Measurements from ENCODE around the gene RPL15.

The RPL15 gene

DNA sequence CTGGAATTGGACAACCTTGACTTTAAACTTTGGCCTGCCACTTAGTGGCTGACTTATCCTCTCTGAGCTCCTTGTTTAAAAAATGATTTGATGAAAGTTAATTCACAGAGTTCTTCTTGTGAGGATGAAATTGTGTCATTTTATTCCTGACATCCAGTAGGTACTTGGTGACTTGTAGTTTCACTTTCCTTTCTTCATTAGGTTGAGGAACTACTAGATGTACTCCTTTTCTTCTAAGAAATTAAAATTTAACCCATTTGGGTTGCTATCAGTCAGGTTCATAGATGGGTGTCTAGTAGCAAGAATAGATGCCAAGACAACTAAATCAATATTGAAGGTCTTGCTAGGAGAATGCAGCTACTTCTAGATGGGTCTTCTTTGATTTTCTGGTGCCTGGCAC, 33.4 kb downstream of the RPL15 start:
- H3K36me3 ChIP-seq: peaks cover 0 to 9% (median 0%) of the 10 kb centered on the region in 11 experiments; a peak in 4 of 22 replicates
- peaks cover 0 to 24% (median 15%) of the 10 kb centered on the region in 11 experiments; a peak in 16 of 22 replicates for H3K27me3 ChIP-seq
- no peak overlapping the region for H3K9ac ChIP-seq
- peak overlapping the region; percentile 15 to 64 (median 36); a peak in 21 of 22 replicates for H3K4me2 ChIP-seq
- TF ChIP-seq Cebpa-rat (IDR thresholded peaks at IDR 0.05): no peak
- H4K20me1 ChIP-seq: peaks cover 0 to 93% (median 82%) of the 10 kb centered on the region in 11 experiments; a peak in 16 of 22 replicates
- no peak overlapping the region for H3K4me3 ChIP-seq
- H3K4me1 ChIP-seq: peaks cover 30 to 60% (median 45%) of the 10 kb centered on the region in 10 experiments
- no peaks in the 10 kb centered on the region for H3K9me3 ChIP-seq (replicated peaks in 1 of 11)
- H3K27ac ChIP-seq: no peak overlapping the region

- Histone ChIP-seq H3K4me3 (no peak overlapping the region), H3K9me3 (replicated peaks in 1 of 11) (no peaks in the 10 kb centered on the region), H3K27ac (no peak overlapping the region; a peak in 1 of 22 replicates), H3K9ac (0 out of 22 replicates have a peak overlapping the region, but pooled peaks of 1 of the 11 experiments have one; percentile 47), H3K36me3 (peaks cover 0 to 11% (median 0%) of the 10 kb centered on the region in 11 experiments; a peak in 6 of 22 replicates), H4K20me1 (peaks cover 0 to 94% (median 72%) of the 10 kb centered on the region in 11 experiments; a peak in 16 of 22 replicates), H3K4me1 (peaks cover 20 to 48% (median 33%) of the 10 kb centered on the region in 10 experiments), H3K4me2 (peak overlapping the region; percentile 14 to 81 (median 73); a peak in 20 of 22 replicates), H3K27me3 (peaks cover 0 to 24% (median 15%) of the 10 kb centered on the region in 11 experiments; a peak in 16 of 22 replicates)
- no peak for TF ChIP-seq Cebpa-rat (IDR thresholded peaks at IDR 0.05)
These were observed 35.7 kb downstream of the RPL15 start for GRCh38 chr3:23952646-23953045.

DNA sequence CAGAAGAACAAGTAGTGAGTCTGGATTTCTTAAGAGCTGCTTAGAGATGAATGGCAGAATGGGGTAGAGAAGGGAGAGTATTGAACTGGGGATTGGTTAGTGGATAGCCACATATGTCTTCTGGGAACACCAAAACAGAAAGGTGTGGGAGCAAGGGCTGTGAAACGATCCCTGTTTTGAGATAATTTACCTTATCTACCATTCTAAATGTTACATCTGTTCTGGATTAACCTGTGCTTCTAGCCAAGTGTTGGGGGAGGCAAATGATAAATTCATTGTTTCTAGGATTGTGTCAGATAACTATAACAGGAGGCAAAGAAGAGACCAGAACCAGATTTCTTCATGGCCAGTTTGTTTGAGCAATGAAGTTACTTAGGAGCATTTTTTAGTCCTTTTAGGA, 36.6 kb downstream of the RPL15 start:
- TF ChIP-seq Cebpa-rat (IDR thresholded peaks at IDR 0.05): no peak
- Histone ChIP-seq H4K20me1 (peaks cover 0 to 93% (median 63%) of the 10 kb centered on the region in 11 experiments; a peak in 16 of 22 replicates), H3K9ac (no peak overlapping the region), H3K4me3 (no peak overlapping the region), H3K4me2 (peak overlapping the region in 8 of 11 experiments; percentile 63 to 81 (median 75); a peak in 16 of 22 replicates), H3K4me1 (peaks cover 20 to 48% (median 33%) of the 10 kb centered on the region in 10 experiments), H3K27me3 (peaks cover 0 to 24% (median 15%) of the 10 kb centered on the region in 11 experiments; a peak in 16 of 22 replicates), H3K27ac (no peak overlapping the region), H3K36me3 (peaks cover 0 to 14% (median 0%) of the 10 kb centered on the region in 11 experiments; a peak in 5 of 22 replicates), H3K9me3 (replicated peaks in 1 of 11) (no peaks in the 10 kb centered on the region)

DNA sequence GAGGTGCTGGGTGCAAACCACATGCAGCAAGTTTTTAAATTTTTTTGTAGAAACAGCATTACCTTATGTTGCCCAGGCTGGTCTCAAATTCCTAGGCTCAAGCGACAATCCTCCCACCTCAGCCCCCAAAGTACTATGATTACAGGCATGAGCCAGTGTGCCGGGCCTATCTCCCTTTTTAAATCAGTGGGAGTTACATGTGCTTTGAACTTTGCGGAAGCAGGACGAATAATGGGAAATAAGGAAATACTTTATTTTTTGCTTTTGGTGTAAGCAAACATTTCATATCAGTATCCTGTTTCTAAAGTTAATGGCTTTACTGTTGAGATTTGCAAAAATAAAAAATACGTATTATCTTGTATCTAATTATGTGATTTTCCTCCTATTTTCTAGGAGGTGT, 37.2 kb downstream of the RPL15 start:
- H3K9ac ChIP-seq: no peak overlapping the region
- no peak overlapping the region for H3K4me3 ChIP-seq
- H3K36me3 ChIP-seq: peaks cover 0 to 14% (median 0%) of the 10 kb centered on the region in 11 experiments; a peak in 5 of 22 replicates
- no peaks in the 10 kb centered on the region for H3K9me3 ChIP-seq (replicated peaks in 1 of 11)
- peaks cover 0 to 90% (median 58%) of the 10 kb centered on the region in 11 experiments; a peak in 16 of 22 replicates for H4K20me1 ChIP-seq
- H3K27me3 ChIP-seq: peaks cover 0 to 24% (median 15%) of the 10 kb centered on the region in 11 experiments; a peak in 16 of 22 replicates
- TF ChIP-seq Cebpa-rat (IDR thresholded peaks at IDR 0.05): no peak
- peak overlapping the region in 2 of 11 experiments; percentile 73 to 81; a peak in 3 of 22 replicates for H3K4me2 ChIP-seq
- peaks cover 20 to 48% (median 33%) of the 10 kb centered on the region in 10 experiments for H3K4me1 ChIP-seq
- H3K27ac ChIP-seq: no peak overlapping the region

DNA sequence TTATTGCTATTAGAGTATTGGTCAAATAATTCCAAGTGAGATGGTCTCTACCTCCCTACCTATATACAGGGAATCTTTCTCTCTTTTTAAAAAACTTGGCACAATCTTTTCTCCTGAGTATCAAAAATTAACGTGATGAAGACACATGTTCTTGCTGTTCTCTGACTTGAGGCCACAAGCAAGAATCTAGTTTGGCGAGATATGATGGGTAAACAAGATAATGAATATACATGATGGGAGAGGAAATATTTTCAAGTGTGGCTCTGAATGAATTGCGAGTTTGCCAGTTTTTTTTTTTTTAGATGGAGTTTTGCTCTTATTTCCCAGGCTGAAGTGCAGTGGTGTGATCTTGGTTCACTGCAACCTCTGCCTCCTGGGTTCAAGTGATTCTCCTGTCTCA, 39.8 kb downstream of the RPL15 start:
- Histone ChIP-seq H3K36me3 (peaks cover 3 to 30% (median 8%) of the 10 kb centered on the region in 11 experiments; a peak in 14 of 22 replicates), H3K9ac (no peak overlapping the region)
- no peak for TF ChIP-seq Cebpa-rat (IDR thresholded peaks at IDR 0.05)

DNA sequence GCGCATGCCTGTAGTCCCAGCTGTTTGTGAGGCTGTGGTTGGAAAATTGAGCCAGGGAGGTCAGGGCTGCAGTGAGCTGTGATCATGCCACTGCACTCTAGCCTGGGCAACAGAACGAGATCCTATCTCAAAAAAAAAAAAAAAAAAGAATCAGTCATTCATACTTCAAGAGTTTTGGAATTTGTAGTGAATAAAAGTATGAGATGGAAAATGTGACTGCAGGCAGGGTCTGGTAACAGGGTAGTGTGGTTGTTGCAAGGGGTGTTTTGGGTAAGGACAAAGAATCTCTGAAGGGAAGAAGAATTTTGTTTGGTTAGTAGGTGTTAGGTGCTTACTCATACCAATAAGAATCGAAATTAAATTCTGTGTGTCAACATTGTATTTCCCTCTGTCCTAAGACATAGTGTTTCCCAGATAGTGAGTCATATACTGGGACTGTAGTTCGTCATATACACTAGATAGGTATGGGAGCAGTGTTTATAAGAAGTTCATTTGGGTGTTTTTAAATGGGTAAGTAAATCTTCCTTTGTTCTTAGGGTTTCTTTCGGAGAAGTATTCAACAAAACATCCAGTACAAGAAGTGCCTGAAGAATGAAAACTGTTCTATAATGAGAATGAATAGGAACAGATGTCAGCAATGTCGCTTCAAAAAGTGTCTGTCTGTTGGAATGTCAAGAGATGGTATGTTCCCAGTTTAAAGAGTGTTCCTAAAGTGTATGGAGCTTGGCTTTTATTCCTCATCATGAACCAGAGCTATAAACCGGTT, 42.4 kb downstream of the RPL15 start:
- Histone ChIP-seq H3K4me2 (no peak overlapping the region), H3K4me3 (no peak overlapping the region), H3K4me1 (no peaks in the 10 kb centered on the region), H3K9me3 (replicated peaks in 1 of 11) (no peaks in the 10 kb centered on the region), H4K20me1 (peaks cover 0 to 55% (median 9%) of the 10 kb centered on the region in 11 experiments; a peak in 13 of 22 replicates), H3K36me3 (peaks cover 8 to 55% (median 27%) of the 10 kb centered on the region in 11 experiments; a peak in 18 of 22 replicates), H3K27ac (no peak overlapping the region), H3K27me3 (peaks cover 0 to 8% (median 3%) of the 10 kb centered on the region in 11 experiments; a peak in 7 of 22 replicates), H3K9ac (no peak overlapping the region)
- TF ChIP-seq Cebpa-rat (IDR thresholded peaks at IDR 0.05): no peak

More for the DNA sequence above, 39.8 kb downstream of the RPL15 start:
- Histone ChIP-seq H3K4me1 (peaks cover 7 to 25% (median 21%) of the 10 kb centered on the region in 10 experiments; a peak in 19 of 20 replicates), H3K4me3 (no peak overlapping the region), H3K27me3 (peaks cover 0 to 22% (median 15%) of the 10 kb centered on the region in 11 experiments; a peak in 16 of 22 replicates), H3K27ac (no peak overlapping the region), H3K4me2 (no peak overlapping the region), H3K9me3 (replicated peaks in 1 of 11) (no peaks in the 10 kb centered on the region), H4K20me1 (peaks cover 0 to 74% (median 35%) of the 10 kb centered on the region in 11 experiments; a peak in 16 of 22 replicates)

- Histone ChIP-seq H4K20me1 (peaks cover 0 to 44% (median 0%) of the 10 kb centered on the region in 11 experiments; a peak in 5 of 22 replicates), H3K27ac (no peak overlapping the region), H3K4me3 (no peak overlapping the region), H3K9ac (no peak overlapping the region), H3K4me2 (no peak overlapping the region), H3K36me3 (peaks cover 8 to 60% (median 35%) of the 10 kb centered on the region in 11 experiments; a peak in 18 of 22 replicates), H3K27me3 (no peaks in the 10 kb centered on the region), H3K4me1 (no peaks in the 10 kb centered on the region), H3K9me3 (replicated peaks in 1 of 11) (no peaks in the 10 kb centered on the region)
- TF ChIP-seq Cebpa-rat (IDR thresholded peaks at IDR 0.05): no peak
These were observed 43.7 kb downstream of the RPL15 start for GRCh38 chr3:23960649-23961048.

- Histone ChIP-seq H4K20me1 (peaks cover 0 to 44% (median 0%) of the 10 kb centered on the region in 11 experiments; a peak in 5 of 22 replicates), H3K4me2 (no peak overlapping the region), H3K27me3 (no peaks in the 10 kb centered on the region), H3K9me3 (replicated peaks in 1 of 11) (no peaks in the 10 kb centered on the region), H3K4me3 (no peak overlapping the region), H3K27ac (no peak overlapping the region), H3K36me3 (peaks cover 8 to 64% (median 39%) of the 10 kb centered on the region in 11 experiments; a peak in 18 of 22 replicates), H3K9ac (no peak overlapping the region), H3K4me1 (no peaks in the 10 kb centered on the region)
- no peak for TF ChIP-seq Cebpa-rat (IDR thresholded peaks at IDR 0.05)
These were observed 44.1 kb downstream of the RPL15 start for GRCh38 chr3:23961066-23961465.

DNA sequence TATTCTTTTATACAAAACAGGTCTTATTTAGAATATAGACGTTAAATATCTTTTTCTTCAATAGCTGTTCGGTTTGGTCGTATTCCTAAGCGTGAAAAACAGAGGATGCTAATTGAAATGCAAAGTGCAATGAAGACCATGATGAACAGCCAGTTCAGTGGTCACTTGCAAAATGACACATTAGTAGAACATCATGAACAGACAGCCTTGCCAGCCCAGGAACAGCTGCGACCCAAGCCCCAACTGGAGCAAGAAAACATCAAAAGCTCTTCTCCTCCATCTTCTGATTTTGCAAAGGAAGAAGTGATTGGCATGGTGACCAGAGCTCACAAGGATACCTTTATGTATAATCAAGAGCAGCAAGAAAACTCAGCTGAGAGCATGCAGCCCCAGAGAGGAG, 45.0 kb downstream of the RPL15 start:
- TF ChIP-seq Cebpa-rat (IDR thresholded peaks at IDR 0.05): no peak
- Histone ChIP-seq H4K20me1 (peaks cover 0 to 39% (median 0%) of the 10 kb centered on the region in 11 experiments; a peak in 4 of 22 replicates), H3K27ac (no peak overlapping the region), H3K4me3 (no peak overlapping the region), H3K9me3 (replicated peaks in 1 of 11) (no peaks in the 10 kb centered on the region), H3K4me2 (no peak overlapping the region), H3K9ac (no peak overlapping the region), H3K4me1 (no peaks in the 10 kb centered on the region), H3K27me3 (no peaks in the 10 kb centered on the region), H3K36me3 (peaks cover 8 to 72% (median 46%) of the 10 kb centered on the region in 11 experiments; a peak in 18 of 22 replicates)
